ENCODE measurements around the gene KCNA2.
A peak's percentile ranks its signal among the peaks of the same experiment; 100 is the strongest.

Gene KCNA2

GRCh38 chr1:110563089-110563488 is 43.1 kb downstream of the KCNA2 start:
- no peak for DNase-seq

- no peak for DNase-seq
Measured at GRCh38 chr1:110561596-110561995, 44.6 kb downstream of the KCNA2 start.

DNA sequence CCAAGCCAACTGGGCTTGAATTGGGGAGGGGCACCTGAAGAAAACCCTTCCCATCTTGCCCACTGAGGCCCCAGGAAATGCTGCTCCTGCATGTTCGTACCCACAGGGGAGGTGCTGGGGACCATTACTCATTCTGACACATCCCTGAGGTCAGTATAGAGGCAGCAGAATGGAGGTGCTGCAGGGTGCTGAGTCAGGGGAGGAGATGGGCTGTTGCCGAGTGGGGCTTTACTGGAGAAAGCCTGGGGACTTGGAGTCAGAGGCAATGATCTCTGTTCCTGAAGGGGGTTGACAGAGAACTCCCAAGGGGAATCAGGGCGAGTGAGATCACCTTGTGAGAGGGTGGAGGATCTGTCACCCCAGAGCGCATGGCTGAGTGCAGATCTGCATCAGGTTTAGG is 47.0 kb downstream of the KCNA2 start:
- DNase-seq = no peak

- no peak for DNase-seq
Measured at GRCh38 chr1:110557481-110557880, 48.7 kb downstream of the KCNA2 start.

GRCh38 chr1:110556471-110556807 is 49.7 kb downstream of the KCNA2 start:
- DNase-seq = no peak

GRCh38 chr1:110555807-110556470 is 50.2 kb downstream of the KCNA2 start:
- no peak for DNase-seq

GRCh38 chr1:110554871-110555801 is 51.0 kb downstream of the KCNA2 start:
- peak; percentile 27 for DNase-seq

DNA sequence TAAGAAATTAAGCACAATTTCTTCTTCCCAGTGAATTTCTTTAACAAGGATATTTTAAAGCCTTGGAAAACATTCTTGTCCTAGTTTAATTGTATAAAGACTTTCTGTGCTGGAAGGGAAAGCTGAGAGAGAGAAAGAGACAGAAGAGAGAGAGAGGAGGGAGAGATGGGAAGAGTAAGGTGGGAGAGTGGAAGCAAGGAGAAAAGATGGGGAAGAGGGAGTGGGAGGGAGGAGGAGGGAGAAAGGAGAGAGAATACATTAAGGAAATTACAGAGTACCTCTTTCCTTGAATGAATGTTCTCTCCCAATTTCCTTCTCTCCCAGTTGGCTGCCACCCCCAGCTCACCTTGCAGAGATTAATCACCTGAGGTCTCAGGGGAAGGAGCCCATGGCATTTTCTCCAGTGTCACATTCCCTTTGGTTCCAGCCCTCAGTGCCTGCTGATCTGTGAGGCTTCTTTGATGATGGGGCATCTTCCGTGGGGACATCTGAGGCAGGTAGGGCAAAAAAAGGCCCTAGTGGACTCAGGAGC is 54.8 kb downstream of the KCNA2 start:
- no peak for DNase-seq

GRCh38 chr1:110549831-110550230 is 56.3 kb downstream of the KCNA2 start:
- no peak for DNase-seq

- no peak for DNase-seq
Measured at GRCh38 chr1:110548381-110548780, 57.8 kb downstream of the KCNA2 start.

DNA sequence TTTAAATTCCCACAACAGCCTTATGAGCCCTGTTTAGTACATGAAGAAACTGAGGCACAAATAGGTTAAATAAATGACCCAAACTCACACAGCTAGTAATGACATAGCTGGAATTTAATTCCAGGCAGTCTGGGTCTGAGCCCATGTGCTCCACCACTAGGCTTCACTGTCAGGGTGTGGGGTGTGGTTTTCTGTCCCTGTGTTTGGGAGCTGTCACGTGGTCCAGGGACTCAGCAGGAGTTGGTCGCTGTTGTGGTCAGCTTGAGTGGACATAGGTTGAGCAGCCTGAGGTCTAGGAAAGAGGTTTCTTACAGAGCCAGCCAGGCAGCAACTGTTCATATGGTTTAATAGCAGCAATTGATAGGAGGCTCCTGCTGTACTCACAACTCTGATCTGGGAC is 59.1 kb downstream of the KCNA2 start:
- no peak for DNase-seq

- no peak for DNase-seq
Measured at GRCh38 chr1:110545492-110545891, 60.7 kb downstream of the KCNA2 start.

GRCh38 chr1:110544753-110545152 is 61.4 kb downstream of the KCNA2 start:
- no peak for DNase-seq
